HG03103 (cell line): ENCODE data around the gene OR2B2.

ENCODE experiments used
- ATAC-seq: cut with Tn5 transposase; IDR thresholded peaks from one replicate; pipeline ENCODE4 v1.9.1; 2021; ENCODE audit warnings: low read depth; ENCODE audit not compliant: unreplicated experiment

OR2B2 gene

DNA sequence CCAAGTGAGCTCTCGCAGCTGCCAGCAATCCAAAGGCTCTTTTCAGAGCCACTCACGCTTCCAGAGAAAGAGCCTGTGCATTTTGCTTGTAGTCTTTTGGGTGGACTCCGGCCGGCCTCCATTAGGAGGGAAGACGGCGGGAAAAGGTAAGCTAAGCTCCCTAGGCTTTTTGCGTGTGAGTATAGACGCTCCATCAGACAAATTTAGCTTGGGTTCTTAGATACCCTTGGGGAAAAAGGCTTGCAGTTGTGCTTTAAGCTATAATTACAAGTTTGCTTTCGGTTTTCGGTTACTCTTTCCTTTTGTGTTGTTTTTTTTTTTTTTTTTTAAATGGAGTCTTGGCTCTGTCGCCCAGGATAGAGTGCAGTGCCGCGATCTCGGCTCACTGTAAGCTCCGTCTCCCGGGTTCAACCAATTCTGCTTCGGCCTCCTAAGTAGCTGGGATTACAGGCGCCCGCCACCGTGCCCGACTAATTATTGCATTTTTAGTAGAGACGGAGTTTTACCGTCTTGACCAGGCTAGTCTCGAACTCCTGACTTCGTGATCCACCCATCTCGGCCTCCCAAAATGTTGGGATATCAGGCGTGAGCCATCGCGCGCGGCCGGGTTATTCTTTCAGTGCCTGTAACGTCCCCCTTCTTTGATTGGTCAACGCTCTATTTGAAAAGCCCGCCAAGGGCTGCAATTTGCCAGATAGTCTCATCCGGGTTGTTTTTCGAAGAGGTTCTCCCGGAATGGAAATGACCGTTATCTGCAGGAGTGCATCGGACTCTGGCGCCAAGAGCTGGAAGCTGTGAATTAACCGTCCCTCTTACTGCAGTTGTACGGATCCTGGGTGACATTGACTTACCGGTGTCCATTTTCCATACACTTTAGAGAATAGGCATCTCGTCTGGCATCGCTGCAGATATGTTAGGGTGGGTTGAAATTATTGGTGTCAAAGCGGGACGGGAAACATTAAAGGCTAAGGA lies 18.1 kb downstream of the OR2B2 start:
- no peak for ATAC-seq

DNA sequence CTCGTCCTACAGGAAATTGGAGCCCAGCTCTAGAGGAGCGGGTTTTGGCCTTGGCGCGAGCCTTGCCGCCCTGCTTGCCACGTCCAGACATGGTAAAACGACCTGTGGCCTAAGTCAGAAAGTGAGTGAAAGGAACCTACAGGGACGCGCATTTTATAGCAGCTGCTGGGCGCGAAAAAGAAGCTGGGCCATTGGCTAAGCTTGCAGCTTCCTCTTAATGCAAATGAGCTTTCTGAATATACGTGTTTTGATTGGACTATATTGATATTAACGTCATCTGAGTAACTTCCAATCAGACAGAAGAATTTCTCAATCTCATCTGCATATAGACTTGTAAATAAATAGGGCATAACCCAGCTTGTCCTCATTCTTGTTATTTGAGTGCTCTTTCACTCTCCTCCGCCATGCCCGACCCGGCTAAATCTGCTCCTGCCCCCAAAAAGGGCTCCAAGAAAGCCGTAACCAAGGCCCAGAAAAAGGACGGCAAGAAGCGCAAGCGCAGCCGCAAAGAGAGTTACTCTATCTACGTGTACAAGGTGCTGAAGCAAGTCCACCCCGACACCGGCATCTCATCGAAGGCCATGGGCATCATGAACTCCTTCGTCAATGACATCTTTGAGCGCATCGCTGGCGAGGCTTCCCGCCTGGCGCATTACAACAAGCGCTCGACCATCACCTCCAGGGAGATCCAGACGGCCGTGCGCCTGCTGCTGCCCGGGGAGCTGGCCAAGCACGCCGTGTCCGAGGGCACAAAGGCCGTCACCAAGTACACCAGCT lies 18.9 kb downstream of the OR2B2 start:
- ATAC-seq: peak; percentile 37

DNA sequence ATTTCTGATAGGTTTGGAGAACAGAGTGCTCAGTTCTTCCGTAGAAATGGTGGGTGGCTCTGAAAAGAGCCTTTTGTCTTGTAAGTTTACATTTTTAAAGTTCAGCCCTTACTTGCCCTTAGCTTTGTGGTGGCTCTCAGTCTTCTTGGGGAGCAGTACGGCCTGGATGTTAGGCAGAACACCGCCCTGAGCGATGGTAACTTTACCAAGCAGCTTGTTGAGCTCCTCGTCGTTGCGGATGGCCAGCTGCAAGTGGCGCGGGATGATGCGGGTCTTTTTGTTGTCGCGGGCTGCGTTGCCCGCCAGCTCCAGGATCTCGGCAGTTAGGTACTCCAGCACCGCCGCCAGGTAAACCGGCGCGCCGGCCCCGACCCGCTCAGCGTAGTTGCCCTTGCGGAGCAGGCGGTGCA lies 19.5 kb downstream of the OR2B2 start:
- ATAC-seq: no peak

DNA sequence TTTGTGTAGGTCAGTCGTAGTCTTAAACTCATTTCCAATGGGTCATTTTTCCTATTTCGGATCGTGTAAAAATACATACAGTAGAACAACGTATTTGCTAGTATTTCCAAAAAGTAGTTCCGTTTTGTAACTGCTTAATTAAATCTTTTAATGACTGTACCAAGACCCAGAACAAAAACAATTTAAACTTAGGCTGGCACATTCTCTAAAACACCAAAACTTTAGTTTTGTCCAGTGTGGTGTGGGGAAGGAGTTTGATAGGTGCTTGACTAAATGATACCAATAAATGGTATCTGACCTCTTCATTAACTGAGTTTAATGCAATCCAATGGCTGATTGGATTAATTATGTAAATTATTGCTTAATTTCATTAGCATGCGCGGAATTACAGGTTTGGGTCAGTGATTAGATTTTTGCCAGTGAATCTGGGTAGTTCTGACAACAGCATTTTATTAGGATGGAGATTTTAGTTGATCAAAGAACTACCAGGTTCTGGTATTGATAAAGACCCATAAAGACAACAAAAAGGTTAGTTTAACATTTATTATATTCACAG lies 20.8 kb downstream of the OR2B2 start:
- ATAC-seq: no peak

DNA sequence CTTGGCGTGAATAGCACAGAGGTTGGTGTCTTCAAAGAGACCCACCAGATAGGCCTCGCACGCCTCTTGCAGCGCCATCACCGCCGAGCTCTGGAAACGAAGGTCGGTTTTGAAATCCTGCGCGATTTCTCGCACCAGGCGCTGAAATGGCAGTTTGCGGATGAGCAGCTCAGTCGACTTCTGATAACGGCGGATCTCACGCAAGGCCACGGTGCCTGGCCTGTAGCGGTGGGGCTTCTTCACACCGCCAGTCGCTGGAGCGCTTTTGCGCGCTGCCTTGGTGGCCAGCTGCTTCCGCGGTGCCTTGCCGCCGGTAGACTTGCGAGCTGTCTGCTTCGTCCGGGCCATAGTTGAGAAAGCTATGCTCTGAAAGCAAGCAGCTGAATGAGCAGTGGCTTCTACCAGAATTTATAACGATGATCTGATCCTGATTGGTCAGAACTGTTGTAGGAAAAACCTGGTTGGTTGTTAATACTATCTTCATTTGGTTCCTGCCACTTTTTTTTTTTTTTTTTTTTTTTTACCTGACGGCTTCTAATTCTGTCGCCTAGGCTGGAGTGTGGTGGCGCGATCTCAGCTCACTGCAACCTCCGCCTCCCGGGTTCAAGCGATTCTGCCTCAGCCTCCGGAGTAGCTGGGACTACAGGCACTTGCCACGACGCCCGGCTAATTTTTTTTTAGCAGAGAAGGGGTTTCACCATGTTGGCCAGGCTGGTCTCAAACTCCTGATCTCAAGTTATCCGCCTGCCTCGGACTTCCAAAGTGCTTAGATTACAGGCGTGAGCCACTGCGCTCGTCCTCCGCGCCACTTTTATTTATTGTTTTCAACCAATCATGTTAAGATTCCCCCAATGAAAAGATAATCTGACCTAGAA lies 21.5 kb downstream of the OR2B2 start:
- ATAC-seq: peak; percentile 41

DNA sequence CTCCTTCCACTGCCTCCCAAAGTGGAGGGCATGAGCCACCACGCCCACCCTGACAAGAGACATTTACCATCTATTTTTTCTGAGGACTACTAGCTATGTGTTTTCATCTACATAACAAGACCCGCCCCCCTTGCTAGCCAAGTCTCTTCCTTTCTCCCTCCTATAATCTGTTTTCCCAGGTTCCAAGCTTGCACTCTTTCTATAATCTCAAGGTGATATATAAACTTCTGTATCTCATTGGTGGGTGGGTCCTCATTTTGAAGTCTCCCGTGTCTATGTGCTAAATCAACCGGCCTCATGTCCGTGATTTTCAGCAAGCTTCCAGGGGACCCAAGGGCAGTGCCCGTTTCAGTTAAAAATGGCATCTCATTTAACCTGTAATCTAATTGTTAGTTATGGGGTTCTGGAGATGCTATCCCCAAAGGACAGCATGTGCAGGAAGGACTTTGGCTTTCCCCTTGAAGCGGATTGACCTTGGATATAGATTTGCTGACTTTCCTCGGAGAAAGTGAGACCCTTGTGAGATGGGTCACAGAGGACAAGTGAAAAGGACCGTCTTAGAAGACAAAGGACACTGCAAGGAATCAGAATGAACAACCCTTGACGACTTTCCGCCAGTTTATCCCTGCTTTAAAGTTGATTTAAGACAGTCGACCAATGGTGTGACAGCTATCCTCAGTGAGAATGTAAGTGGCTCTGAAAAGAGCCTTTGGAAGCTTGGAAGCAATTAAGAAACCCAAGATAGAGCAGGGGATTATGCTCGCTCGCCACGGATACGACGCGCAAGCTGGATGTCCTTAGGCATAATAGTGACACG lies 22.4 kb downstream of the OR2B2 start:
- no peak for ATAC-seq

DNA sequence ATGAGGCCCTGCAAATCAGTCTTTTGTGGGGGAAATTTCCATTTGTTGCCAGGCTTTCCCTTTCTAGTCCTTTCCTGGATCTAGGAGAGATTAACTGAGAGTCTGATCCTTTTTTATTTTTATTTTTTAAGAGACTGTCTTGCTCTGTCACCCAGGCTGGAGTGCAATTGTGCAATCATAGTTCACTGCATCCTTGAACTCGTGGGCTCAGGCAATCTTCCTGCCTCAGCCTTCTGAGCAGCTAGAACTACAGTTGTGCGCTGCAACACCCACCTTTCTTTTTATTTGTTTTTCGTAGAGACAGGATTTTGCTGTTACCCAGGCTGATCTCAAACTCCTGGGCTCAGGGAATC lies 22.9 kb downstream of the OR2B2 start:
- no peak for ATAC-seq

DNA sequence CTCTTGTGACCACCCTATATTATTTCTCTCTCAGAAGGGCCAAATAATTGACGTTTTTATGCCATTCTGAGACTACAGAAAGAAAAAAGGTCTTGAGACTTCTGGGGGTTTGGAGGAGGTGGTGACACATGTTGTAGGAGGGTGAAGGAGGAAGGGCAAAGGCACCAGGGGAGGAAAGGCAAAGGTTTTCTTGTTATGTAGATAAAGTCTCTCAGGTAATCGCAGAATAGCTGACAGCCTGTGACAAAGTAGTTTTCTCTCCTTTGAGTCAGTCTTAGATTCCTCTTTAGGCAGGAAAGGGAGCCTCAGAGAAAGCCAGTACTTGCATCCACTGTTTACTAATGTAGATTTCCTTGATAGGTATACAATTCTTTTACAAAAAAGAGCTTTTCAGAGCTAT lies 23.6 kb downstream of the OR2B2 start:
- ATAC-seq: no peak

DNA sequence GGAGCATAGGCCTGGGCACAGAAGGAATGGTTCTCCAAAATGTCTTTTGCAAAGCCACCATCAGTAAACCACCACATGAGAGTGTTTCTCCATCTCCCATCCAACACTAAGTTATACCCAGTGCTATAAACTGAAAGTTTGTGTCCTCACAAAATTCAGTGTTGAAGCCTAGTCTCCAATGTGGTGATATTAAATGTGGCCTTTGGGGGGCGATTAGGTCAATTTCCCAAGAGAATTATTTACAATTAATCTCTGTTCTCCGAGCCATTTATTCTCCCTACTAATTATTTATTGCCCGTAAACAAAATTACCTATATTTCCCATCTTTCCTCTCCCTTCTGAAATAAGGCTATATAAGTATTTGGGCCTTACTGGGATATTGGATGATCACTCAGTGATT lies 26.1 kb downstream of the OR2B2 start:
- ATAC-seq: no peak

DNA sequence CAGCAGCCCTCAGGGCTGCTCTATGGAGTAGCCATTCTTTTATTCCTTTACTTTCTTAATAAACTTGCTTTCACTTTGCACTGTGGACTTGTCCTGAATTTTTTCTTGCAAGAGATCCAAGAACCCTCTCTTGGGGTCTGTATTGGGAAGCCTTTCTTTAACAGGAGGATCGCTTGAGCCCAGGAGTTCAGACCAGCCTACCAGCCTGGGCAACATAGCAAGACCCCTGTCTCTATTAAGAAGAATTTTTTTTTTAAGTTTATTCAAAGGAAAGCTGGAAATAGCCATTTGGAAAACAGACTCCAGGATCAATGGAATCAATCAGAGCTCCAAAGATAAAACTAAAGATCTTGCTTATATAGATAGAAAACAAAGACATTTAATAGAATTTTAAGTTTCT lies 29.1 kb downstream of the OR2B2 start:
- no peak for ATAC-seq

DNA sequence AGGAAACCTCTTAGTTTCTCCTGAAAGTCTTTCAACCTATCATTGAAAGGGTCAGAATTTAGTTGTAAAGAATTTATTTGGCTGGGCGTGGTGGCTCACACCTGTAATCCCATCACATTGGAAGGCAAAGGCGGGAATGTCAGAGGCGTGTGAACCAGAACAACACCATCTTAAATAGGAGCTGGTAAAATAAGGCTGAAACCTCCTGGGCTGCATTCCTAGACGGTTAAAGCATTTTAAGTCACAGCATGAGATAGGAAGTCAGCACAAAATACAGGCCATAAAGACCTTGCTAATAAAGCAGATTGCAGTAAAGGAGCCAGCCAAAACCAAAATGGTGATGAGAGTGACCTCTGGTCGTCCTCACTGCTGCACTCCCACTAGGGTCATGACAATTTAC lies 29.6 kb downstream of the OR2B2 start:
- no peak for ATAC-seq

DNA sequence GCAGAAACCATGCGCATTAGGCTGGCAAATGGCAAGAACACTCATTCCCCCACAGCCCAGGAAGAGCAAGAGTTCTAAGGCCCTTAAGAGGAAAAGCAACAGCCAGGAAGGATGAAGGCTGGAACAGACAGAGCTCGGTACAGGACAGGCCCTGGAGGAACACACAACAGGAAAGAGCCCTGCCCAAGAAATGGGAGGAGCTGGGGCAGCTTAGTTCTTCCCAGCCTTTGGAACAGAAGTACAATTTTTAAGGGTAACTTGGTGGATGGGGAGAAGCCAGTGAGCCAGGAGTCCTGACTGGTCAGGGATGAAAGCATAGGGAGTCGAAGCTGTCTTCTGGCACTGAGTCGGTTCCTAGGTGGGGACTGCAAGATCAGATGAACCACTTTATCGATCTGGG lies 32.4 kb downstream of the OR2B2 start:
- ATAC-seq: no peak

DNA sequence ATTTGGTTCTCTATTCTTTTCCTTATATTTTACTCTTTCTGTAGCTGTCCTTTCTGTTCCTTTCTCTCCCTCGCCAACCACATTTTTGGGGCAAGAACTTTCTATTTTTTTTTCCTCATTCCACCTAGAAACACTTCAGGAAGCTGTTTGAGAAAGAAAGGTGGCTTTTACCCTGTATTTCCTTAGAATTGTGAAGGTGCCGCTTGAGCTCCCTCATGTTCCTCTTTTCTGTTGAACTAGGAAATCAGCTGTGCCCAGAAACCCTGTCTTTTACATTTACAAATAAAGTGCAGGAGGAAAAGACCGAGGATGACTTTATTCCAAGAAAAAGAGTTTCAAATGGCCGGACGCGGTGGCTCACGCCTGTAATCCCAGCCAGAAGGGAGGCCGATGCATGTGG lies 38.2 kb downstream of the OR2B2 start:
- ATAC-seq: no peak

DNA sequence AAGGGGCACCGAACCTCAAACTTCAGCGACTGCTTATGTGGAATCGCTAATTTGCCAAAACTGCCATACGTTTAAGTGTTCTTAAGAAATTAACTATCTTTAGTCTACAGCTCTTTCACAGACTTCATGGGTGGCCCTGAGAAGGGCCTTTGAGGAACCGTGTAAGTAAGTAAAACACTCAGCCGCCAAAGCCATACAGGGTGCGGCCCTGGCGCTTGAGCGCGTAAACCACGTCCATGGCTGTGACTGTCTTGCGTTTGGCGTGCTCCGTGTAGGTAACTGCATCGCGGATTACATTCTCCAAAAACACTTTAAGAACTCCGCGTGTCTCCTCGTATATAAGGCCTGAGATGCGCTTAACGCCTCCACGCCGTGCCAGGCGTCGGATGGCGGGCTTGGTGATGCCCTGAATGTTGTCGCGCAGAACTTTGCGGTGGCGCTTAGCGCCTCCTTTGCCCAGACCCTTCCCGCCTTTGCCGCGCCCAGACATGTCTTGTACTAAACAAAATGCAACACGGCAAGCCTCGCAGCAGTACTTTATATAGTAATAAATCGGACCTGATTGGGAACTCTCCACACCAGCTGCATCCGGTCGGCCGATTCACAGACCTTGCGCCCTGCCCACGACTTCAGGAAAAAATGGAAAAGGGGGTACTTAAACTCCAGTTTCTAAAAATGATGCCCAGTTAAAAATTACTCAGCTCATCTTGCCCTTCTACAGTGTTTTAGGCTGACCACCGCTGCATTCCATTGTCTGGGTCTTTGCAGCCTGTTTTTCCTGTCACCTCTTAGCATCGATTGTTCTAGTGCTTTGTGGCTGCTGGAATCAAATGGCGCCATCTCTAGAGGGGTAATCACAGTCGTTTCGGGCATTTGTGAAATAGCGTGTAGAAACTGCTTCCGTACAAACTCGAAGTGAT lies 38.9 kb downstream of the OR2B2 start:
- no peak for ATAC-seq

DNA sequence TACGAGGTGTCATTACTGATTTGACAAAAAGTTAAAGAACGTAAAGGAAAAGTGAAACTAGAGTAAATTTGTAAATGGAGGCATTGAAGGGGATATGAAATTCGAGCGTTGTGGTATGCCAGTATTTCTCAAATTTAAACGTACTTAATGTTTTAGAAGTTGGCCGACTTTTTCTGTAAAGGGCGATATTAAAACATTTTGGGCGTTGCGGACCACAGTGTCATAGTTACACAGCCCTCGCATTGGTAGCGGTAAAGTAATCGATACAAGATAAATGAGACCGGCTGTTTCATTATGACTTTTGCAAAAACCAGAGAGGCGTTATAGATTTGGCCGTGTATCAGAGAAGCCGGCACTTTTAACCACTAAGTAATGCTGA lies 39.6 kb downstream of the OR2B2 start:
- no peak for ATAC-seq

DNA sequence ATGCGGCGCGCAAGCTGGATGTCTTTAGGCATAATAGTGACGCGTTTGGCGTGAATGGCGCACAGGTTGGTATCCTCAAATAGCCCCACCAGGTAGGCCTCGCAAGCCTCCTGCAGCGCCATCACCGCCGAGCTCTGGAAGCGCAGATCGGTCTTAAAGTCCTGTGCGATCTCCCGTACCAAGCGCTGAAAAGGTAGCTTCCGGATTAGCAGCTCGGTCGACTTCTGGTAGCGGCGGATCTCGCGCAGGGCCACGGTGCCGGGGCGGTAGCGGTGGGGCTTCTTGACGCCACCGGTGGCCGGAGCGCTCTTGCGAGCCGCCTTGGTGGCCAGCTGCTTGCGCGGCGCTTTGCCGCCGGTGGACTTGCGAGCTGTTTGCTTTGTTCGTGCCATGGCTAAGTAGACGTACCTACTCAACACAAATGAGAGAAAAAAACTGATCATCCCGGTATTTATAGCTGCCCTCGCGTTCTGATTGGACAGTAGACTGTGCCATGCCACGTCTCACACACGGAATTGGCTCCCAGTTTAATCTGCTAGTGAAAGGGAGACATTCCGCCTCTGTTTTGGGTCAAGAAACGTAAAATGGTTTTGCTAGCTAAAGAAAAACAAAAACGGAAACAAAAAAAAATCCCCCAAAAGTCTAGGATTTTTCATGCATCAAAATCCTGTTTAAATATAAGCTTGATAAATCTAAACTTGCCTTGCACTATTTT lies 40.1 kb downstream of the OR2B2 start:
- ATAC-seq: peak; percentile 41

DNA sequence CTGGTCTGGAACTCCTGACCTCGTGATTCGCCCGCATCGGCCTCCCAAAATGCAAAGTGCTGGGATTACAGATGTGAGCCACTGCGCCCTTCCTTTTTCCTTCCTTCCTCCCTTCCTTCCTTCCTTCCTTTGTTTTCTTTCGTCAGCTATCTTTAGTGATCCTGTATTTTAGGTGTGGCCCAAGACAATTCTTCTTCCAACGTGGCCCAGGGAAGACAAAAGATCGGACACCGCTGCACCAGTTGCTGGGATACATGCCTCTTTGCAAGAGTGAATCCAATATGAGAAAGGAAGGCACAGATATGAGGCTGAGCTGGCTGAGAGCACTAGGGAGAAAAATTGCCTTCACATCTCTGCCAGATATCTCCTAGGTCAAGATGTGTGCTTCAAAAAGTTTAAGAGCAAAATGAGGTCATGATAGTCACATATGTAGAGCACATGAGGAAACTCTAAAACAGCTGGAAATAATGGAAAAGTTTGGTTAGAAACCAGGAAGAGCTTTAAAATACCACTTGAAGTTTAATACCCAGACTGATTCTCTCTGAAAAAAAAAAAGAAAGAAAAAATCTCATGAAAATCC lies 41.8 kb downstream of the OR2B2 start:
- no peak for ATAC-seq

DNA sequence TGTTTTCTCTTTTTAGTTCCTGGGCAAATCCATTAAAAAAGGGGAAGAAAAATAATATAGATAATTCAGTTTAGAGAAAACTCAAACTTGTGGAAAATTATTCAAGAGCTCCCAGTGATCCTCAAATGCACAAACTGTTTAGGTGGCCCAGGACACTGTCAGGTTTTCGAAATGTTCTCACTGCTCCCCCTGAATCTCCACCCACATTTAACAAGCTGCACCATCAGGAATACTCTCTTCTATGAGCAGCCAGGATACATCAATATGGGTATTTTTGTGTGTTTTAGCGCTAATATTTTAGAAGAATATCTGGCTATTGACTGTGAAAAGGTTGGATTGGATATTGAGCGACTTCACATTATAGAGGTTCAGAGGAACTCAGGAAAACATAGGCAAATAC lies 43.9 kb downstream of the OR2B2 start:
- ATAC-seq: no peak
